Mesothelial cell of epicardium (in vitro differentiated cells): ENCODE measurements around the gene MEIS1. TPM values are rescaled to one million over a fixed set of nuclear protein-coding genes. Genes with fewer than 3 reads are reported as not detected.

Experiments
- DNase-seq, 2 experiments: peaks; one replicate each; pipeline ENCODE4 v3.0.0; 2021; ENCODE audit warnings: low spot score in 2 of 2; ENCODE audit not compliant: unreplicated experiment in 2 of 2
- H3K27ac Mint-ChIP-seq: 2 replicates; pipeline ENCODE4 v1.8.0; 2021; ENCODE audit warnings: mixed read lengths
- H3K27me3 Mint-ChIP-seq: 2 replicates; pipeline ENCODE4 v1.8.0; 2021; ENCODE audit warnings: low read depth, mixed read lengths
- H3K36me3 Mint-ChIP-seq: 2 replicates; pipeline ENCODE4 v1.8.0; 2021; ENCODE audit warnings: mixed read lengths
- H3K4me1 Mint-ChIP-seq: 2 replicates; pipeline ENCODE4 v1.8.0; 2021; ENCODE audit warnings: mixed read lengths
- H3K4me3 Mint-ChIP-seq: 2 replicates; pipeline ENCODE4 v1.8.0; 2021; ENCODE audit warnings: mild to moderate bottlenecking, moderate library complexity, mixed read lengths
- H3K9me3 Mint-ChIP-seq: 2 replicates; pipeline ENCODE4 v1.8.0; 2021; ENCODE audit warnings: mixed read lengths
- CTCF ChIP-seq: fragments of 200-600 bp; sonication (generic); IDR thresholded peaks from one replicate; pipeline ENCODE4 v1.5.0; 2021; ENCODE audit warnings: antibody characterized with exemption; ENCODE audit not compliant: unreplicated experiment
- total RNA-seq: library from RNA; stranded (reverse); gene quantifications from 3 replicates; pipeline ENCODE4 v1.2.1, GENCODE V29; 2021

Gene MEIS1
- total RNA-seq, 1 donor from 2014 or later: 324 TPM

- peak overlapping the region; percentile 100 for H3K27ac Mint-ChIP-seq
- TF ChIP-seq CTCF: no peak
- no peaks in the 10 kb centered on the region for H3K27me3 Mint-ChIP-seq
- H3K9me3 Mint-ChIP-seq: no peaks in the 10 kb centered on the region
- peaks cover 59% of the 10 kb centered on the region for H3K36me3 Mint-ChIP-seq
- no peak for DNase-seq
- H3K4me1 Mint-ChIP-seq: peaks cover 62% of the 10 kb centered on the region
- H3K4me3 Mint-ChIP-seq: peak overlapping the region; percentile 88
These were observed 6.8 kb downstream of the MEIS1 start for GRCh38 chr2:66441581-66442320.

GRCh38 chr2:66442516-66443185 lies 7.7 kb downstream of the MEIS1 start:
- H3K36me3 Mint-ChIP-seq: peaks cover 53% of the 10 kb centered on the region
- H3K27me3 Mint-ChIP-seq: no peaks in the 10 kb centered on the region
- peaks cover 71% of the 10 kb centered on the region for H3K4me1 Mint-ChIP-seq
- H3K4me3 Mint-ChIP-seq: peak overlapping the region; percentile 88
- no peaks in the 10 kb centered on the region for H3K9me3 Mint-ChIP-seq
- no peak for TF ChIP-seq CTCF
- DNase-seq: no peak
- H3K27ac Mint-ChIP-seq: peak overlapping the region; percentile 98

GRCh38 chr2:66443186-66443978 lies 8.5 kb downstream of the MEIS1 start:
- peak overlapping the region; percentile 88 for H3K4me3 Mint-ChIP-seq
- H3K9me3 Mint-ChIP-seq: no peaks in the 10 kb centered on the region
- H3K4me1 Mint-ChIP-seq: peaks cover 77% of the 10 kb centered on the region
- peak overlapping the region; percentile 98 for H3K27ac Mint-ChIP-seq
- peaks cover 47% of the 10 kb centered on the region for H3K36me3 Mint-ChIP-seq
- H3K27me3 Mint-ChIP-seq: no peaks in the 10 kb centered on the region
- DNase-seq: no peak
- no peak for TF ChIP-seq CTCF

- no peak for TF ChIP-seq CTCF
- H3K4me1 Mint-ChIP-seq: peaks cover 84% of the 10 kb centered on the region
- no peaks in the 10 kb centered on the region for H3K9me3 Mint-ChIP-seq
- DNase-seq: no peak
- H3K27ac Mint-ChIP-seq: peak overlapping the region; percentile 98
- H3K36me3 Mint-ChIP-seq: peaks cover 45% of the 10 kb centered on the region
- no peaks in the 10 kb centered on the region for H3K27me3 Mint-ChIP-seq
- peak overlapping the region; percentile 88 for H3K4me3 Mint-ChIP-seq
These were observed 9.3 kb downstream of the MEIS1 start for GRCh38 chr2:66443979-66444861.
